HepG2 (cell line): Measurements from ENCODE around the gene CD164L2. TPM values are rescaled to one million over a fixed set of nuclear protein-coding genes. Genes with fewer than 3 reads are reported as not detected.

ENCODE experiments used
- ATAC-seq: fragments of 200-7000 bp; cut with Tn5 transposase; 3 replicates; pipeline ENCODE4 v1.9.1; 2020; ENCODE audit warnings: mild to moderate bottlenecking, moderate library complexity
- BruUV-seq: library from RNA; stranded (reverse); fragments of 400-500 nt; replicated peaks from 2 replicates; lab custom pipeline; 2021; lab: Mats Ljungman, UMichigan
- CTCF ChIA-PET: fragments of 300-600 bp; formaldehyde crosslinking; extraction: SDS; loops from one replicate; lab custom pipeline; 2021; ENCODE audit warnings: low total read pairs, inconsistent platforms, low intra/inter-chr PET ratio; lab: Yijun Ruan, JAX
- POLR2A ChIA-PET: fragments of 350-600 bp; sonication (Branson Sonifier 250); formaldehyde crosslinking; loops from one replicate; lab custom pipeline; 2020; ENCODE audit warnings: antibody characterized with exemption, inconsistent platforms; lab: Yijun Ruan, JAX
- DNase-seq: peaks from one replicate; pipeline ENCODE4 v3.0.0-alpha.2; 2015; ENCODE audit warnings: low spot score
- FAIRE-seq: peaks from 3 replicates; lab custom pipeline; 2011; peaks lifted over from hg19 to GRCh38; lab: Jason Lieb, UNC
- H2AFZ ChIP-seq: one replicate; pipeline ENCODE4 v1.6.1; 2011; ENCODE audit warnings: low read length, inconsistent platforms
- H3K27ac ChIP-seq: fragments of 300-600 bp; 3 replicates; pipeline ENCODE4 v1.8.0; 2011; ENCODE audit warnings: mixed run types, mild to moderate bottlenecking, mixed read lengths, low read length, inconsistent platforms; ENCODE audit not compliant: insufficient read depth; ENCODE audit errors: extremely low read length
- H3K27me3 ChIP-seq, 2 experiments: fragments of 200-600 bp in 1 of 2; 2 replicates in 1 of 2; 3 replicates in 1 of 2; pipeline versions ENCODE4 v1.6.0 to v1.8.0; 2011; ENCODE audit warnings: low read length in 2 of 2, mild to moderate bottlenecking in 2 of 2, moderate library complexity in 2 of 2, inconsistent platforms in 1 of 2; ENCODE audit not compliant: insufficient read depth in 2 of 2, control insufficient read depth in 1 of 2
- H3K36me3 ChIP-seq, 2 experiments: fragments of 200-600 bp in 1 of 2; replicated peaks in 1 of 2; 2 replicates in 1 of 2; 3 replicates in 1 of 2; pipeline versions ENCODE4 v1.5.1 to v1.8.0; 2011; ENCODE audit warnings: low read length in 2 of 2, inconsistent platforms in 1 of 2; ENCODE audit not compliant: insufficient read depth in 2 of 2, control insufficient read depth in 1 of 2
- H3K4me1 ChIP-seq: 2 replicates; pipeline ENCODE4 v1.5.1; 2012; ENCODE audit warnings: low read length, inconsistent platforms; ENCODE audit not compliant: insufficient read depth
- H3K4me2 ChIP-seq: 2 replicates; pipeline ENCODE4 v1.6.0; 2011; ENCODE audit warnings: low read depth, low read length, inconsistent platforms
- H3K4me3 ChIP-seq, 3 experiments: fragments of 200-600 bp in 1 of 3; sonication (generic), shearing (Covaris generic) in 1 of 3; replicated peaks in 1 of 3; 2 replicates each; pipeline ENCODE4 v1.5.1; 2011 to 2016; ENCODE audit warnings: low read length in 3 of 3, inconsistent platforms in 2 of 3, low read depth in 2 of 3, mild to moderate bottlenecking in 2 of 3, control low read depth in 1 of 3, mixed read lengths in 1 of 3; ENCODE audit not compliant: insufficient read depth in 1 of 3
- H3K79me2 ChIP-seq: one replicate; pipeline ENCODE4 v1.6.1; 2011; ENCODE audit warnings: low read length, inconsistent platforms; ENCODE audit not compliant: insufficient read depth
- H3K9ac ChIP-seq: 2 replicates; pipeline ENCODE4 v1.6.0; 2011; ENCODE audit warnings: mild to moderate bottlenecking, low read depth, low read length, inconsistent platforms; ENCODE audit not compliant: insufficient read depth
- H3K9me3 ChIP-seq: 2 replicates; pipeline ENCODE4 v1.5.1; 2012; ENCODE audit warnings: mild to moderate bottlenecking, low read length
- H4K20me1 ChIP-seq: 2 replicates; pipeline ENCODE4 v1.6.0; 2011; ENCODE audit warnings: inconsistent platforms, mild to moderate bottlenecking, low read length, moderate library complexity; ENCODE audit not compliant: insufficient read depth
- FOXO1 ChIP-seq: sonication (generic); formaldehyde crosslinking; IDR thresholded peaks from 2 replicates; pipeline ENCODE4 v1.4.0; 2020; ENCODE audit warnings: missing genetic modification reagents
- HMGA1 ChIP-seq: sonication (generic); formaldehyde crosslinking; conservative IDR thresholded peaks from 2 replicates; pipeline ENCODE4 v1.4.0; 2020; ENCODE audit warnings: missing genetic modification reagents
- NCOR1 ChIP-seq: fragments of 200-600 bp; sonication (generic); IDR thresholded peaks from 2 replicates; pipeline ENCODE4 v1.7.0; 2017; ENCODE audit warnings: antibody characterized with exemption, low read length, borderline replicate concordance
- PAF1 ChIP-seq: IDR thresholded peaks from 2 replicates; pipeline ENCODE4 v1.6.1; 2016; ENCODE audit warnings: missing genetic modification reagents, missing compliant biosample characterization
- SALL1 ChIP-seq: sonication (generic); formaldehyde crosslinking; IDR thresholded peaks from 2 replicates; pipeline ENCODE4 v1.8.0; 2022; ENCODE audit warnings: mild to moderate bottlenecking, missing genetic modification reagents
- SIN3A ChIP-seq: IDR thresholded peaks from 2 replicates; pipeline ENCODE4 v1.6.1; 2011; ENCODE audit warnings: low read depth, mild to moderate bottlenecking, control low read depth, low read length, borderline replicate concordance
- TRIM24 ChIP-seq: sonication (generic); formaldehyde crosslinking; IDR thresholded peaks from 2 replicates; pipeline ENCODE4 v1.8.0; 2022; ENCODE audit warnings: mild to moderate bottlenecking, missing genetic modification reagents
- ZNF180 ChIP-seq: sonication (generic); formaldehyde crosslinking; IDR thresholded peaks from 2 replicates; pipeline ENCODE4 v1.4.0; 2020; ENCODE audit warnings: low read depth, missing genetic modification reagents, borderline replicate concordance
- ZSCAN25 ChIP-seq: sonication (generic); formaldehyde crosslinking; IDR thresholded peaks from 2 replicates; pipeline ENCODE4 v1.8.0; 2022; ENCODE audit warnings: mild to moderate bottlenecking, missing genetic modification reagents
- WGBS: methylation state at CpG from one replicate; pipeline ENCODE4 v1.1.6; 2017; ENCODE audit warnings: low lambda C conversion rate; 5-methylcytosine and 5-hydroxymethylcytosine counted together
- in situ Hi-C: cut with HindIII; loops from 2 replicates; pipeline ENCODE4 v1.10.0; 2017; ENCODE audit warnings: low pct_unique_long_range_greater_than_20kb; ENCODE audit not compliant: extremely low pct_ligation_motif_present
- intact Hi-C: fragments of 100-400 bp; cut with micrococcal nuclease; formaldehyde crosslinking; loops from one replicate; pipeline ENCODE4 v1.10.0; 2022; ENCODE audit not compliant: unreplicated experiment
- polyA plus RNA-seq, 8 experiments: library from polyadenylated mRNA; depleted of rRNA in 3 of 8; stranded (reverse) in 7 of 8; unstranded in 1 of 8; fragments of >200 nt; fragmentation: Illumina TruSeq in 4 of 8; extraction: Trizol in 4 of 8; gene quantifications; 2 replicates each; pipeline versions ENCODE4 v1.2.1 to v1.2.3, GENCODE V29; 2011 to 2016; ENCODE audit warnings: low read depth in 4 of 8, missing spikeins in 1 of 8, mixed read lengths in 1 of 8; ENCODE audit not compliant: insufficient read depth in 1 of 8
- total RNA-seq, 5 experiments: library from RNA; depleted of rRNA; stranded (reverse); fragments of >200 nt; fragmentation: Illumina TruSeq; extraction: Trizol; gene quantifications; 2 replicates each; pipeline ENCODE4 v1.2.3, GENCODE V29; 2016; ENCODE audit warnings: low read depth in 1 of 5
- TF ChIP-seq, protein P1 (sequence below): sonication (generic); formaldehyde crosslinking; IDR thresholded peaks from 2 replicates; pipeline ENCODE4 v1.4.0; 2020; ENCODE audit warnings: mild to moderate bottlenecking, low read depth, missing genetic modification reagents
- TF ChIP-seq, protein P2 (sequence below): sonication (generic); formaldehyde crosslinking; IDR thresholded peaks from 2 replicates; pipeline ENCODE4 v1.4.0; 2020; ENCODE audit warnings: missing genetic modification reagents
- TF ChIP-seq, protein P3 (sequence below): sonication (generic); formaldehyde crosslinking; IDR thresholded peaks from 2 replicates; pipeline ENCODE4 v1.4.0; 2020; ENCODE audit warnings: missing genetic modification reagents
- TF ChIP-seq, protein P4 (sequence below): sonication (generic); formaldehyde crosslinking; IDR thresholded peaks from 2 replicates; pipeline ENCODE4 v1.4.0; 2020; ENCODE audit warnings: missing genetic modification reagents
- TF ChIP-seq, protein P5 (sequence below): sonication (generic); formaldehyde crosslinking; IDR thresholded peaks from 2 replicates; pipeline ENCODE4 v1.4.0; 2020; ENCODE audit warnings: low read depth, missing genetic modification reagents

Gene CD164L2
- total and polyA plus RNA-seq, 2 of the 13 experiments (the other 11 are each of a cell fraction or from before 2014, with no cell fraction given): not detected

DNA sequence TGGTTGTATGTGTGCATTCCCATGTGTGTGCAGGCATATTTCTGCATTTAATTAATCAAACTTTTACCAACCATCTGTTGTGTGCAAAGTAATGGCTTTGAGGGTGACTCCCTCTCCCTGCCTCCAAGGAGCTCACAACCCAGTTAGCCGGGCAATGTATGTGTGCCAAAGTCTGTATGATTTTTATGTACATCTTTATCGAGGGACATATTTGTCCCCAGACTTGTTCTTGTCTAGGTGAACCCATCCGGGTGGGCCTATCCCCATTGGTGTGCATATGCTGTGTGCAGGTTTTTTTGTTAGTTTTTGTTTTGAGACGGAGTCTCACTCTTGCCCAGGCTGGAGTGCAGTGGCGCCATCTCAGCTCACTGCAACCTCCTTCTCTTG, 39.5 kb downstream of the CD164L2 start:
- FAIRE-seq: no peak
- TSS peak; percentile 73 for BruUV-seq
- in situ Hi-C loops (no loop called here), intact Hi-C loops (no loop called here)
- no peaks in the 10 kb centered on the region; a peak in 1 of 5 replicates for H3K27me3 ChIP-seq
- no peaks in the 10 kb centered on the region for H3K36me3 ChIP-seq
- ChIA-PET CTCF (no interaction called here), POLR2A (interaction anchor here (0.7 to 3.2 kb wide), 4 partner anchors 9 to 22 kb away, joined by 3 to 36 read pairs (median 12); partner anchors contain the start of gene MAP3K6)
- peak overlapping the region; percentile 65 to 84 (median 79) for H3K4me3 ChIP-seq
- peak overlapping the region; percentile 99 for H3K4me2 ChIP-seq
- peak overlapping the region; percentile 54 for H3K27ac ChIP-seq
- no peak for ATAC-seq
- H3K9me3 ChIP-seq: no peaks in the 10 kb centered on the region
- H3K4me1 ChIP-seq: peaks cover 20% of the 10 kb centered on the region
- H3K9ac ChIP-seq: peak overlapping the region; percentile 72
- no peak for DNase-seq
- no peak overlapping the region for H2AFZ ChIP-seq
- TF ChIP-seq, protein P1, sequence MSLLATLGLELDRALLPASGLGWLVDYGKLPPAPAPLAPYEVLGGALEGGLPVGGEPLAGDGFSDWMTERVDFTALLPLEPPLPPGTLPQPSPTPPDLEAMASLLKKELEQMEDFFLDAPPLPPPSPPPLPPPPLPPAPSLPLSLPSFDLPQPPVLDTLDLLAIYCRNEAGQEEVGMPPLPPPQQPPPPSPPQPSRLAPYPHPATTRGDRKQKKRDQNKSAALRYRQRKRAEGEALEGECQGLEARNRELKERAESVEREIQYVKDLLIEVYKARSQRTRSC (CRISPR knock-in tag): no peak
- TF ChIP-seq HMGA1 (CRISPR knock-in tag): no peak
- no peak for TF ChIP-seq TRIM24 (CRISPR knock-in tag)
- no peak for TF ChIP-seq SIN3A
- no peak for TF ChIP-seq FOXO1 (CRISPR knock-in tag)
- TF ChIP-seq, protein P2, sequence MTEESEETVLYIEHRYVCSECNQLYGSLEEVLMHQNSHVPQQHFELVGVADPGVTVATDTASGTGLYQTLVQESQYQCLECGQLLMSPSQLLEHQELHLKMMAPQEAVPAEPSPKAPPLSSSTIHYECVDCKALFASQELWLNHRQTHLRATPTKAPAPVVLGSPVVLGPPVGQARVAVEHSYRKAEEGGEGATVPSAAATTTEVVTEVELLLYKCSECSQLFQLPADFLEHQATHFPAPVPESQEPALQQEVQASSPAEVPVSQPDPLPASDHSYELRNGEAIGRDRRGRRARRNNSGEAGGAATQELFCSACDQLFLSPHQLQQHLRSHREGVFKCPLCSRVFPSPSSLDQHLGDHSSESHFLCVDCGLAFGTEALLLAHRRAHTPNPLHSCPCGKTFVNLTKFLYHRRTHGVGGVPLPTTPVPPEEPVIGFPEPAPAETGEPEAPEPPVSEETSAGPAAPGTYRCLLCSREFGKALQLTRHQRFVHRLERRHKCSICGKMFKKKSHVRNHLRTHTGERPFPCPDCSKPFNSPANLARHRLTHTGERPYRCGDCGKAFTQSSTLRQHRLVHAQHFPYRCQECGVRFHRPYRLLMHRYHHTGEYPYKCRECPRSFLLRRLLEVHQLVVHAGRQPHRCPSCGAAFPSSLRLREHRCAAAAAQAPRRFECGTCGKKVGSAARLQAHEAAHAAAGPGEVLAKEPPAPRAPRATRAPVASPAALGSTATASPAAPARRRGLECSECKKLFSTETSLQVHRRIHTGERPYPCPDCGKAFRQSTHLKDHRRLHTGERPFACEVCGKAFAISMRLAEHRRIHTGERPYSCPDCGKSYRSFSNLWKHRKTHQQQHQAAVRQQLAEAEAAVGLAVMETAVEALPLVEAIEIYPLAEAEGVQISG (CRISPR knock-in tag): no peak
- TF ChIP-seq PAF1: no peak
- no peak for TF ChIP-seq ZSCAN25 (CRISPR knock-in tag)
- TF ChIP-seq NCOR1: no peak
- TF ChIP-seq, protein P3, sequence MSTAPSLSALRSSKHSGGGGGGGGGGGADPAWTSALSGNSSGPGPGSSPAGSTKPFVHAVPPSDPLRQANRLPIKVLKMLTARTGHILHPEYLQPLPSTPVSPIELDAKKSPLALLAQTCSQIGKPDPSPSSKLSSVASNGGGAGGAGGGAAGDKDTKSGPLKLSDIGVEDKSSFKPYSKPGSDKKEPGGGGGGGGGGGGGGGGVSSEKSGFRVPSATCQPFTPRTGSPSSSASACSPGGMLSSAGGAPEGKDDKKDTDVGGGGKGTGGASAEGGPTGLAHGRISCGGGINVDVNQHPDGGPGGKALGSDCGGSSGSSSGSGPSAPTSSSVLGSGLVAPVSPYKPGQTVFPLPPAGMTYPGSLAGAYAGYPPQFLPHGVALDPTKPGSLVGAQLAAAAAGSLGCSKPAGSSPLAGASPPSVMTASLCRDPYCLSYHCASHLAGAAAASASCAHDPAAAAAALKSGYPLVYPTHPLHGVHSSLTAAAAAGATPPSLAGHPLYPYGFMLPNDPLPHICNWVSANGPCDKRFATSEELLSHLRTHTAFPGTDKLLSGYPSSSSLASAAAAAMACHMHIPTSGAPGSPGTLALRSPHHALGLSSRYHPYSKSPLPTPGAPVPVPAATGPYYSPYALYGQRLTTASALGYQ (CRISPR knock-in tag): no peak
- TF ChIP-seq, protein P4, sequence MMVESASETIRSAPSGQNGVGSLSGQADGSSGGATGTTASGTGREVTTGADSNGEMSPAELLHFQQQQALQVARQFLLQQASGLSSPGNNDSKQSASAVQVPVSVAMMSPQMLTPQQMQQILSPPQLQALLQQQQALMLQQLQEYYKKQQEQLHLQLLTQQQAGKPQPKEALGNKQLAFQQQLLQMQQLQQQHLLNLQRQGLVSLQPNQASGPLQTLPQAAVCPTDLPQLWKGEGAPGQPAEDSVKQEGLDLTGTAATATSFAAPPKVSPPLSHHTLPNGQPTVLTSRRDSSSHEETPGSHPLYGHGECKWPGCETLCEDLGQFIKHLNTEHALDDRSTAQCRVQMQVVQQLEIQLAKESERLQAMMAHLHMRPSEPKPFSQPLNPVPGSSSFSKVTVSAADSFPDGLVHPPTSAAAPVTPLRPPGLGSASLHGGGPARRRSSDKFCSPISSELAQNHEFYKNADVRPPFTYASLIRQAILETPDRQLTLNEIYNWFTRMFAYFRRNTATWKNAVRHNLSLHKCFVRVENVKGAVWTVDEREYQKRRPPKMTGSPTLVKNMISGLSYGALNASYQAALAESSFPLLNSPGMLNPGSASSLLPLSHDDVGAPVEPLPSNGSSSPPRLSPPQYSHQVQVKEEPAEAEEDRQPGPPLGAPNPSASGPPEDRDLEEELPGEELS: no peak
- no peak for TF ChIP-seq SALL1 (CRISPR knock-in tag)
- TF ChIP-seq, protein P5, sequence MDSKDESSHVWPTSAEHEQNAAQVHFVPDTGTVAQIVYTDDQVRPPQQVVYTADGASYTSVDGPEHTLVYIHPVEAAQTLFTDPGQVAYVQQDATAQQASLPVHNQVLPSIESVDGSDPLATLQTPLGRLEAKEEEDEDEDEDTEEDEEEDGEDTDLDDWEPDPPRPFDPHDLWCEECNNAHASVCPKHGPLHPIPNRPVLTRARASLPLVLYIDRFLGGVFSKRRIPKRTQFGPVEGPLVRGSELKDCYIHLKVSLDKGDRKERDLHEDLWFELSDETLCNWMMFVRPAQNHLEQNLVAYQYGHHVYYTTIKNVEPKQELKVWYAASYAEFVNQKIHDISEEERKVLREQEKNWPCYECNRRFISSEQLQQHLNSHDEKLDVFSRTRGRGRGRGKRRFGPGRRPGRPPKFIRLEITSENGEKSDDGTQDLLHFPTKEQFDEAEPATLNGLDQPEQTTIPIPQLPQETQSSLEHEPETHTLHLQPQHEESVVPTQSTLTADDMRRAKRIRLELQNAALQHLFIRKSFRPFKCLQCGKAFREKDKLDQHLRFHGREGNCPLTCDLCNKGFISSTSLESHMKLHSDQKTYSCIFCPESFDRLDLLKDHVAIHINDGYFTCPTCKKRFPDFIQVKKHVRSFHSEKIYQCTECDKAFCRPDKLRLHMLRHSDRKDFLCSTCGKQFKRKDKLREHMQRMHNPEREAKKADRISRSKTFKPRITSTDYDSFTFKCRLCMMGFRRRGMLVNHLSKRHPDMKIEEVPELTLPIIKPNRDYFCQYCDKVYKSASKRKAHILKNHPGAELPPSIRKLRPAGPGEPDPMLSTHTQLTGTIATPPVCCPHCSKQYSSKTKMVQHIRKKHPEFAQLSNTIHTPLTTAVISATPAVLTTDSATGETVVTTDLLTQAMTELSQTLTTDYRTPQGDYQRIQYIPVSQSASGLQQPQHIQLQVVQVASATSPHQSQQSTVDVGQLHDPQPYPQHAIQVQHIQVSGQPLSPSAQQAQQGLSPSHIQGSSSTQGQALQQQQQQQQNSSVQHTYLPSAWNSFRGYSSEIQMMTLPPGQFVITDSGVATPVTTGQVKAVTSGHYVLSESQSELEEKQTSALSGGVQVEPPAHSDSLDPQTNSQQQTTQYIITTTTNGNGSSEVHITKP: no peak
- no peak for TF ChIP-seq ZNF180 (CRISPR knock-in tag)
- no peaks in the 10 kb centered on the region for H4K20me1 ChIP-seq
- H3K79me2 ChIP-seq: no peaks in the 10 kb centered on the region
- 56% methylated on average over 5 of the region's 5 CpGs for WGBS
